Panc1 (cell line): ENCODE results near the gene PRKG1. TPM values are rescaled to one million over a fixed set of nuclear protein-coding genes. Genes with fewer than 3 reads are reported as not detected.

ENCODE experiments used
- ATAC-seq: fragments of 200-7000 bp; cut with Tn5 transposase; 2 replicates; pipeline ENCODE4 v1.9.1; 2020; ENCODE audit warnings: mild to moderate bottlenecking, moderate library complexity
- BruUV-seq: library from RNA; stranded (reverse); fragments of 400-500 nt; replicated peaks from 2 replicates; lab custom pipeline; 2021; lab: Mats Ljungman, UMichigan
- CTCF ChIA-PET: fragments of 300-600 bp; sonication (Branson Sonifier 250); formaldehyde crosslinking; loops from one replicate; lab custom pipeline; 2022; ENCODE audit warnings: antibody characterized with exemption; lab: Charles Lee
- POLR2A ChIA-PET: fragments of 300-600 bp; sonication (Branson Sonifier 250); formaldehyde crosslinking; loops from one replicate; lab custom pipeline; 2022; ENCODE audit warnings: antibody characterized with exemption; lab: Charles Lee
- DNase-seq: peaks from one replicate; pipeline ENCODE4 v3.0.0-alpha.2; 2010; ENCODE audit warnings: low read depth, low spot score
- H3K27ac ChIP-seq: 2 replicates; pipeline ENCODE4 v1.5.1; 2011; ENCODE audit warnings: mild to moderate bottlenecking, low read length, inconsistent platforms
- H3K27me3 ChIP-seq: fragments of 200-500 bp; sonication (Bioruptor generic); 2 replicates; pipeline ENCODE4 v1.6.0; 2014; ENCODE audit warnings: low read length, inconsistent platforms; ENCODE audit not compliant: control insufficient read depth, insufficient read depth
- H3K36me3 ChIP-seq: fragments of 200-500 bp; sonication (Bioruptor generic); 2 replicates; pipeline ENCODE4 v1.5.1; 2014; ENCODE audit warnings: inconsistent platforms, mild to moderate bottlenecking, low read length, moderate library complexity; ENCODE audit not compliant: control insufficient read depth, insufficient read depth
- H3K4me1 ChIP-seq: 2 replicates; pipeline ENCODE4 v1.5.1; 2011; ENCODE audit warnings: inconsistent platforms, mild to moderate bottlenecking, low read length, moderate library complexity; ENCODE audit not compliant: control insufficient read depth, insufficient read depth
- H3K4me3 ChIP-seq, 2 experiments: 2 replicates each; pipeline ENCODE4 v1.5.1; 2011 to 2012; ENCODE audit warnings: low read depth in 2 of 2, low read length in 2 of 2, mild to moderate bottlenecking in 2 of 2, inconsistent platforms in 1 of 2, moderate library complexity in 1 of 2
- H3K9me3 ChIP-seq: fragments of 200-500 bp; sonication (Bioruptor generic); 2 replicates; pipeline ENCODE4 v1.5.1; 2014; ENCODE audit warnings: low read depth, mild to moderate bottlenecking, inconsistent platforms, low read length, moderate library complexity; ENCODE audit not compliant: control insufficient read depth, insufficient read depth
- POLR2AphosphoS5 ChIP-seq: IDR thresholded peaks from 2 replicates; pipeline ENCODE4 v1.6.1; 2012; ENCODE audit warnings: mild to moderate bottlenecking, low read depth, low read length, moderate library complexity
- SIN3A ChIP-seq: IDR thresholded peaks from 2 replicates; pipeline ENCODE4 v1.6.1; 2012; ENCODE audit warnings: low read depth, mild to moderate bottlenecking, low read length, moderate library complexity, borderline replicate concordance; ENCODE audit not compliant: insufficient read depth
- TCF7L2 ChIP-seq: IDR thresholded peaks from 2 replicates; pipeline ENCODE4 v1.6.1; 2011; ENCODE audit warnings: mild to moderate bottlenecking, low read depth, low read length, inconsistent platforms
- in situ Hi-C: cut with HindIII; loops from 2 replicates; pipeline ENCODE4 v1.10.0; 2016; ENCODE audit warnings: low sequenced_read_pairs, low pct_unique_long_range_greater_than_20kb
- intact Hi-C: fragments of 100-400 bp; cut with micrococcal nuclease; formaldehyde crosslinking; loops from one replicate; pipeline ENCODE4 v1.10.0; 2022; ENCODE audit not compliant: unreplicated experiment
- total RNA-seq: library from RNA; stranded (reverse); gene quantifications from one replicate; pipeline ENCODE4 v1.2.1, GENCODE V29; 2021; ENCODE audit not compliant: unreplicated experiment
- TF ChIP-seq, protein P1 (sequence below): fragments of 450-650 bp; IDR thresholded peaks from 2 replicates; pipeline ENCODE4 v1.5.1; 2017; ENCODE audit warnings: mild to moderate bottlenecking
- TF ChIP-seq, protein P2 (sequence below), 2 experiments: IDR thresholded peaks; 2 replicates each; pipeline ENCODE4 v1.6.1; 2011 to 2012; ENCODE audit warnings: low read depth in 2 of 2, control low read depth in 1 of 2, low read length in 1 of 2, mild to moderate bottlenecking in 1 of 2, moderate library complexity in 1 of 2; ENCODE audit not compliant: insufficient read depth in 1 of 2

Gene PRKG1
- total RNA-seq, 1 experiment from 2014 or later, result 0.92 TPM

DNA sequence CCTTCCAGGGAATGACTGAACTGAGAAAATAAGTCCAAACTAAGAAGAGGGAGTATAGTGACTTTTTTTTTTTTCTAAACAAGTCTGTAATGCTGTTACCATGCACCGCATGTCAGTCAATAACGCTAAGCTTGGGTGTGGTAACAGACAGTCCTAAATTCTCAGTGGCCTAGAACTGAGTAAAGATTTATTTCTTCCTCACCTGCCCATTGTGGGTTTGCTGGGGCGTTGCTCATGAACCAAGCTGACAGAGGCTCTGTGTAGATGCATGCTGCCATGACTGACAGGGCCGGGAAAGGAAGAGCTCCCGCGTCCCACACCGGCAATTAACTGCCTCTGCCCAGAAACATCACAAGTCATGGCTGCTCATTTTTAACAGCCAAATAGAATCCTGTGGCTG, 25.5 kb upstream of the PRKG1 start:
- Histone ChIP-seq H3K27ac (no peak overlapping the region), H3K4me1 (no peaks in the 10 kb centered on the region), H3K27me3 (peaks cover 2% of the 10 kb centered on the region; the same call in 1 of the 2 replicates), H3K4me3 (no peak overlapping the region), H3K9me3 (no peaks in the 10 kb centered on the region), H3K36me3 (no peaks in the 10 kb centered on the region)
- DNase-seq (no peak), ATAC-seq (no peak)
- BruUV-seq, result no TSS peak
- intact Hi-C loops (no loop called here), in situ Hi-C loops (no loop called here)
- TF ChIP-seq SIN3A (no peak), TCF7L2 (no peak), POLR2AphosphoS5 (no peak)
- TF ChIP-seq, protein P1, sequence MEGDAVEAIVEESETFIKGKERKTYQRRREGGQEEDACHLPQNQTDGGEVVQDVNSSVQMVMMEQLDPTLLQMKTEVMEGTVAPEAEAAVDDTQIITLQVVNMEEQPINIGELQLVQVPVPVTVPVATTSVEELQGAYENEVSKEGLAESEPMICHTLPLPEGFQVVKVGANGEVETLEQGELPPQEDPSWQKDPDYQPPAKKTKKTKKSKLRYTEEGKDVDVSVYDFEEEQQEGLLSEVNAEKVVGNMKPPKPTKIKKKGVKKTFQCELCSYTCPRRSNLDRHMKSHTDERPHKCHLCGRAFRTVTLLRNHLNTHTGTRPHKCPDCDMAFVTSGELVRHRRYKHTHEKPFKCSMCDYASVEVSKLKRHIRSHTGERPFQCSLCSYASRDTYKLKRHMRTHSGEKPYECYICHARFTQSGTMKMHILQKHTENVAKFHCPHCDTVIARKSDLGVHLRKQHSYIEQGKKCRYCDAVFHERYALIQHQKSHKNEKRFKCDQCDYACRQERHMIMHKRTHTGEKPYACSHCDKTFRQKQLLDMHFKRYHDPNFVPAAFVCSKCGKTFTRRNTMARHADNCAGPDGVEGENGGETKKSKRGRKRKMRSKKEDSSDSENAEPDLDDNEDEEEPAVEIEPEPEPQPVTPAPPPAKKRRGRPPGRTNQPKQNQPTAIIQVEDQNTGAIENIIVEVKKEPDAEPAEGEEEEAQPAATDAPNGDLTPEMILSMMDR, result no peak
- TF ChIP-seq, protein P2, sequence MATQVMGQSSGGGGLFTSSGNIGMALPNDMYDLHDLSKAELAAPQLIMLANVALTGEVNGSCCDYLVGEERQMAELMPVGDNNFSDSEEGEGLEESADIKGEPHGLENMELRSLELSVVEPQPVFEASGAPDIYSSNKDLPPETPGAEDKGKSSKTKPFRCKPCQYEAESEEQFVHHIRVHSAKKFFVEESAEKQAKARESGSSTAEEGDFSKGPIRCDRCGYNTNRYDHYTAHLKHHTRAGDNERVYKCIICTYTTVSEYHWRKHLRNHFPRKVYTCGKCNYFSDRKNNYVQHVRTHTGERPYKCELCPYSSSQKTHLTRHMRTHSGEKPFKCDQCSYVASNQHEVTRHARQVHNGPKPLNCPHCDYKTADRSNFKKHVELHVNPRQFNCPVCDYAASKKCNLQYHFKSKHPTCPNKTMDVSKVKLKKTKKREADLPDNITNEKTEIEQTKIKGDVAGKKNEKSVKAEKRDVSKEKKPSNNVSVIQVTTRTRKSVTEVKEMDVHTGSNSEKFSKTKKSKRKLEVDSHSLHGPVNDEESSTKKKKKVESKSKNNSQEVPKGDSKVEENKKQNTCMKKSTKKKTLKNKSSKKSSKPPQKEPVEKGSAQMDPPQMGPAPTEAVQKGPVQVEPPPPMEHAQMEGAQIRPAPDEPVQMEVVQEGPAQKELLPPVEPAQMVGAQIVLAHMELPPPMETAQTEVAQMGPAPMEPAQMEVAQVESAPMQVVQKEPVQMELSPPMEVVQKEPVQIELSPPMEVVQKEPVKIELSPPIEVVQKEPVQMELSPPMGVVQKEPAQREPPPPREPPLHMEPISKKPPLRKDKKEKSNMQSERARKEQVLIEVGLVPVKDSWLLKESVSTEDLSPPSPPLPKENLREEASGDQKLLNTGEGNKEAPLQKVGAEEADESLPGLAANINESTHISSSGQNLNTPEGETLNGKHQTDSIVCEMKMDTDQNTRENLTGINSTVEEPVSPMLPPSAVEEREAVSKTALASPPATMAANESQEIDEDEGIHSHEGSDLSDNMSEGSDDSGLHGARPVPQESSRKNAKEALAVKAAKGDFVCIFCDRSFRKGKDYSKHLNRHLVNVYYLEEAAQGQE (IDR thresholded peaks at IDR 0.05; ENCODE audit: insufficient read depth in 1 of 2, low read depth in 2 of 2, low read length in 1 of 2), result no peak
- ChIA-PET CTCF (no interaction called here), POLR2A (no interaction called here)

DNA sequence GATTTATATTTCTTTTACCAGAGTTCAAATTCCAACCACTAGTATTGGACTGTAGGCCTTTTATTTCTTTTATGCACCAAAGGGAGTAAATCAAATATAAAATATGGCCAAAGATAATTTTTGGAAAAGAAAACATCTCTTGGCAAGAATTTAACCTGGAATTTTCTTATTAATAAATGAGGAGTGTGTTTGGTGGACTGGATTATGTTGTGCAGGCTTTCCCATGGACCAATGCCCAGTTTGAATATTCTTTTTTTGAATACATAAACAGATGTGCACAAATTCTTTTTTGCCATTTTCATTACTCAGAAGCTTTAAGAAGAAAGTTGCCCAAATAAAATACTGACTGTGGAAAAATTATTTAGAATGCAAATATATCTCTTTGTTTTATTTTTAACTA, 22.1 kb upstream of the PRKG1 start:
- Histone ChIP-seq H3K4me1 (no peaks in the 10 kb centered on the region), H3K36me3 (no peaks in the 10 kb centered on the region), H3K4me3 (no peak overlapping the region), H3K27me3 (peaks cover 2% of the 10 kb centered on the region; the same call in 1 of the 2 replicates), H3K9me3 (no peaks in the 10 kb centered on the region), H3K27ac (no peak overlapping the region)
- no peak for TF ChIP-seq TCF7L2
- TF ChIP-seq, protein P2 (IDR thresholded peaks at IDR 0.05; ENCODE audit: insufficient read depth in 1 of 2, low read depth in 2 of 2, low read length in 1 of 2), result no peak
- TF ChIP-seq, protein P1, result no peak
- no peak for TF ChIP-seq POLR2AphosphoS5
- TF ChIP-seq SIN3A, result no peak
- ATAC-seq (no peak), DNase-seq (no peak)
- intact Hi-C loops (no loop called here), in situ Hi-C loops (no loop called here)
- CTCF ChIA-PET, result no interaction called here
- BruUV-seq, result no TSS peak
- POLR2A ChIA-PET, result no interaction called here
